Activated CD8-positive, alpha-beta memory T cell treated with anti-CD3 and anti-CD28 coated beads for 1 hour (primary cell): ENCODE measurements around the gene GEMIN7.
"Not testable (repeated sequence)": the region's sequence is repeated elsewhere in the genome, so short reads cannot be mapped to it uniquely, and the experiment has no call there.

ENCODE experiments used
- DNase-seq, 2 donors: peaks; one replicate each; pipeline ENCODE4 v3.0.0-alpha.2; 2020; ENCODE audit warnings: low read depth in 1 of 2; ENCODE audit errors: extremely low read depth in 1 of 2

The GEMIN7 gene

DNA sequence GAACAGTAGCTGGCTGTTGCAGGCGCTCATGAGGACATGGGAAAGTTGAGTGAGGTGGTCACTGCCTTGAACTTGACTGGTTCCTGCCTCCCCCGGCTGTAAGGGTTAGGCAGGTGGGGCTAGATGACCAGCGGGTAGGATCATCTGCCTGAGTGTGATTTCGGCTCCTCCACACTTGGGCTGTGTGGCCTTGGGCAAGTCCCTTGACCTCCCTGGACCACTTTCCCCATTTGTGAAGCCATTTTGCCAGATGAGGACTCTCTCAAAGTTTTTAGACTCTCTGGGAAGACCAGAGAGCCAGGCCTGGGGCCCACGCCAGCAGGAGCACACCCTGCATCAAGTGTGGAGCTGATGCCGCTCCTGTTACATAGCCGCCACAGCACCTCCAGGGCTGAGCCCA, 23.4 kb downstream of the GEMIN7 start:
- DNase-seq, result no peak

GRCh38 chr19:45103156-45103507, 24.1 kb downstream of the GEMIN7 start:
- DNase-seq, result no peak

- DNase-seq, result no peak
Observed at GRCh38 chr19:45103508-45104319, 24.7 kb downstream of the GEMIN7 start.

DNA sequence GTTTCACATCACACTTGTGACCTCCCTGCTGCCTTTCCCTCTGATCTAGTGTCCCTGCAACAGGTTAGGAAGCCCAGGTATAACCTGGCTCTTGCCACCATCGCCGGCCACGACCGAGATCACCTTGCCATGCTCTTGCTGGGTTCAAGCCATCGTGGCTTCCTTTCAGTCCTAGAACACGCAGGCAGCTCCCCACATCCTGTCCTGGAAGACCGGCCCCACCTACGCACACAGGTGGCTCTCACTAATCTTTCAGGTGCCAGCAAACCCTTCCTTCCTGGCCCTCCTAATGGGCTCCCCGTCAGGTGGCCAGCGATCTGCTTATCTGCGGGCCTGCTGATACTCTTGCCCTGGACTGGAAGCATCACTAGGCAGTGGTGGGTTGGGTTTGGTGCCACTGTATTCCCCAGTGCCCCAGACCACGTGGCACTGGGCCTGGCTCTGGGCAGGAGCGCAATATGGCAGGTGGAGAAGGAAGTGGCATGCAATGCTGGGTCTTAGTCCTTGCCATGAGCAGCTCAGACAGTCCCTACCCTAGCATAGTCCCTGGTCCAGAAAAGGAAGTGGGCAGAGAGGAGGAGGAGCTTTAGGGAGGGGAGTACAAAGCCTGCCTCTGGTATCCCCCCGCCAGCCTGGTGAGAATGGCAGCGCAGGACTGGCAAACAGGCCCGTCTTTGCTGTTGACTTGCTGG, 25.7 kb downstream of the GEMIN7 start:
- DNase-seq, result no peak

GRCh38 chr19:45106363-45106762, 27.3 kb downstream of the GEMIN7 start:
- not testable (repeated sequence) for DNase-seq

GRCh38 chr19:45107621-45108150, 28.6 kb downstream of the GEMIN7 start:
- DNase-seq, result no peak

DNA sequence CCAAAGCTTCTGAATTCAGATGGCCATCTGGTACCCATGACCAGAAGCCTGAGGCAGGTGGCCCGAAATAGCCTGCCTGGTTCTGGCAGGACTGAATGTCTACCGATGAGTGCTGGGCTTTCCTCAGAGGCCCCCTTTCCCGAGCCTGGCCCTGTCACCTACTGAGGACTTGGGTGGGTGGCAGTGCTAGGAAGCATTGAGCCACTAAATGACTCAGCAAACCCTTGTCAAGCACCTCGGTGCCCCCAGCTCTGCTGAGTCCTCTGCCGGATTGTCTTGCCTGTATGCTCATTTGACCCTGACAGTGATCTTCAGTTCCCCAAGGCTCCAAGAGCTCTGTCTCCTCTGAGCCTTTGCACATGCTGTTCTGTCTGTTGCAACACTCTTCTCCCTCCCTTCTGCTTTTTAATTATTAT, 31.8 kb downstream of the GEMIN7 start:
- DNase-seq, result no peak

GRCh38 chr19:45112111-45112827, 33.2 kb downstream of the GEMIN7 start:
- no peak for DNase-seq

- no peak for DNase-seq
Observed at GRCh38 chr19:45113628-45114027, 34.6 kb downstream of the GEMIN7 start.

DNA sequence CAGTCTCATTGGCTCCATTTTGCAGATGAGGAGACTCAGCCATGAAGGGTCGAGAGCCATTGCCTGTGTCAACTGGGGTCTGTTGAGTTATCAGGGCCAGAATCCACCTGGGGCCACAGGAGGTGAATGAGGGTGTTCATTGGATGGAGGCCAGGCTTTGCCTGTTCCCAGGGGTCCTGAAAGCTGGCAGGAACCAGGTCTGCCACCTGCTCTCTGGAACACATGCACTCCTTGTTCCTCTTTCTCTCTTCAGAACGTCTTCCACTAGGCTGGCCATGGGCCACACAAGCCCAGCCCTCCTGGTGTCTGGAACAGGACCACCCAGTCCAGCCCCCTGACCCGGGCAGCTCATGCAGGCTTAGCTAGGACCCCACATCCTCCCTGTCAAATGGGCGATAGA, 35.1 kb downstream of the GEMIN7 start:
- no peak for DNase-seq

DNA sequence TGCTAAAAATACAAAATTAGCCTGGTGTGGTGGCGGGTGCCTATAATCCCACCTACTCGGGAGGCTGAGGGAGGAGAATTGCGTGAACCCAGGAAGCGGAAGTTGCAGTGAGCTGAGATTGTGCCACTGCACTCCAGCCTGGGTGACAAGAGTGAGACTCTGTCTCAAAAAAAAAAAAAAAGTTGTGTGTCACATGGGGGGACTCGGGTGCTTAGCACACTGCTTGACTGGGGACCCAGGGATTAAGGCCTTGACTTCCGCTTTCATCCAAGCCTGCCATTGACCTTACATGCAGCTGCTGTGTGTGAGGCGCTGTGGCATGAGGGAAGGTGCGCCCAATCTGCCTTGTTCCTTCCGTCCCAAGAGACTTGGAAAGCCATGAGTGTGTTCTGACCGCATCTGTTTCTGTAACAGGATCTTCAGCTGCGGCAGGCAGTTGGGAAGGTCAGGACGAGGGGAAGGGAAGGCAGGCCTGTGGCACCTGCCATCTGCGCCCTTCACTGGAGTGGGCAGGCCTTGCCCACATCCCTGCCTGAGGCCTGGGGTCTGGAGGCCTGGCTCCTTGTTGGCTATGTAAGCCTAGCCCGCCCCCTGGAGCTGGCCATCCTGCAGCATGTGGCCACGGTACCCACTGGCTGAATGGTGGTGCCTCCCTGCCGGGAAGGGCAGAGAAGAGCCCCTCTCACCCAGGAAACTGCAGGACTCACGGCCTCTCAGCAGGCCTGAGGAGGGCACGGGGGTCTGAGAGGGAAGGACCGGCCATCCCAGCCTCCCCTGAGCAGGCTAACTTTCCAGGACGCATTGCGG, 37.0 kb downstream of the GEMIN7 start:
- DNase-seq, result no peak

DNA sequence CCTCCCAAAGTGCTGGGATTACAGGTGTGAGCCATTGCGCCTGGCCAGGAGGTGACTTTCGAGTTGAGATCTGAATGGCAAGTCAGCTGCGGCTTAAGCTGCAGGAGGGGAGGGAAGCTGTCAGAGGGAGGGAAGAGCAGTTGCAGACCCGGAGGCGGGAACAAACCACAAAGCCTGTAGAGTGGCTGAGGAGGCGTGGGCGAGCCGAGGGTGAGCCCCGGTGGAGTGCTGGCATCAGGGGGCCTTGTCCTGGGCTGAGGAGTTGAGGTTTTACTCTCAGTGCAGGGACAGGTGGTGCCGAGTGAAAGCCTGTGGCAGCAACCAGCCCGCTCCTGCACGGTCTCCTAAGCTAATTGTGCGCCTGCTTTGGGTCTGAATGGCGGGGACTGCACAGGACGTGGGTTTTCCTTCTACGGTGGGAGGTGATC, 38.1 kb downstream of the GEMIN7 start:
- DNase-seq, result no peak

DNA sequence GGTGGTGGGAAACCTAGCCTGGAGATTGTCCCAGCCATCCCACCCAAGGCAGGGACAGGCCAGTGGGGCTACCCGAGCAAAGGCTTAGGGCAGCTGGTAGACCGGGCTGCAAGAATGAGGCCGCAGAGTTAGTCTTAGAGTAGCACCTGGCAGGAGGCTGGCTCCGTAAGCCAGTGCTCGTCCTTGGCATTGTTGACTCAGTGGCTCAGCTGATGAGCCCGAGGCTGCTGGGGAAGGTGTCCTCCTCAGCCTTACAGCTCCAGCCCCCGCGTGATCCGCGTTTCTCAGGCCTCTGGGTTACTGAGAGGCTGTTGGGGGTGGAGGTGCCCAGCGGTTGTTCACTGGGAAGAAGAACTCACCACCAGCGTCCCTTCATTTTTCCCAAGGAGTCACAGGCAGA, 38.6 kb downstream of the GEMIN7 start:
- no peak for DNase-seq

- no peak for DNase-seq
Observed at GRCh38 chr19:45118106-45118505, 39.0 kb downstream of the GEMIN7 start.

DNA sequence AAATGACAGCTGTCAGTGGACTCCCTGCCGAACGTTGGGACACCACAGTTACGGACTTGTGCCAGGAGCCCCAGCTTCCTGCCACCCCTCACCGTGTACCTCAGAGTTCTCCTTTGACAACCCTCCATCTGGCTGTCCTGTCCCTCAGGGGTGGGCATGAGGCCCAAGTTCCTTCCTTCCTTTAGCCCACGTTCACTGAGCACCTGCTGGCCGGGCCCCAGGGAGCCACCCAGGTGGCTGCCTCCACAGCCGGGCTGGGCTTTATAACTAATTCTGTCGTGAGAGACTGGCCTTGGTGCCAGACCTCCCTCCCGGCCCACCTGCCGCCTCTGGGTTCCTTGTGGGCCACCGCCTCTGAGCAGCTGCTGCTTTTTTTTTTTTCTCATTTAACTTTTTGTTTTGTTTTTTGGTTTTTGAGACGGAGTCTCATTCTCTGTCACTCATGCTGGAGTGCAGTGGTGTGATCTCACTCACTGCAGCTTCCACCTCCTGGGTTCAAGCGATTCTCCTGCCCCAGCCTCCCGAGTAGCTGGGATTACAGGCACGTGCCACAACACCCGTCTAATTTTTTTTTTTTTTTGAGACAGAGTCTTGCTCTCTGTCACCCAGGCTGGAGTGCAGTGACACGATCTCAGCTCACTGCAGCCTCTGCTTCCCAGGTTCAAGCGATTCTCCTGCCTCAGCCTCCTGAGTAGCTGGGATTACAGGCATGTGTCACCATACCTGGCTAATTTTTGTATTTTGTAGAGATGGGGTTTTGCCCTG, 39.7 kb downstream of the GEMIN7 start:
- DNase-seq, result not testable (repeated sequence)

DNA sequence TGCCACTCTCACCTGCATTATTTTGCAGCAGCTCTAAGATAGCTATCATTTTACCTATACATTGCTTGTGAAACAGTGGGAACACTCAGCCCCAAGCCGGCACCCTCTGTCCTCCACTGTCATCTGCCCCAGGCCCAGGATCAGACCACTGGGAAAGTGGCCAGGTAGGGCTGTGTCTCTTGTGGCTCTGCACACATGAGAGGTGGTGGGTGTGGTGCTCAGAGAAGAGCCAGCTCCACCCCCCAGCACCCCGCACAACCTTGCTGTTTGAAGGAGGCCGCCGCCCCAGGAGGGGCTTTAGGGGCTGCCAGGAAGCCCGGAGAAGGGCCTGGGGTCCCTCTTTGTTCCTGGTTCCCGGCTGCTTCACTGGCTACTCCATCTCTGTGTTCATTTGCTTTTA, 40.5 kb downstream of the GEMIN7 start:
- DNase-seq, result no peak

- DNase-seq, result no peak
Observed at GRCh38 chr19:45121827-45122345, 42.8 kb downstream of the GEMIN7 start.

DNA sequence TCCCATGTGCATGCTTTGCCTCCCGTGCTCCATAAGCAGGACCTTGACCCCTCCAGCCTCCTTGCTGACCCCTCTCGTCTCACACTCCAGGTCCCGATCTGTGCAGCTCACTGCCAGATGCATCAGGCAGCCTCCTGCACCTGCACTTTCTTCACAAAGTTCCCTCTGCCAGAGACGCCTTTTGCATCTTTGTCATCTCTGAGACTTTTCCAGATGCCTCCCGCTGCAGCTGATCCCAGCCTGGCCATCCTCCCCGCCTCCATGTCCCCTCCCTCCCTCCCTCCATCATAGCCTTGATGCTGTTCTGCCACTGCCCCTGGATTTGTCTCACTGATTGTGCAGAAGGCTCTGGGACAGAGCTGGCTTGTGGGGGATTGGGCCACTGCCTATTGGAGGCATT, 43.8 kb downstream of the GEMIN7 start:
- DNase-seq, result no peak

DNA sequence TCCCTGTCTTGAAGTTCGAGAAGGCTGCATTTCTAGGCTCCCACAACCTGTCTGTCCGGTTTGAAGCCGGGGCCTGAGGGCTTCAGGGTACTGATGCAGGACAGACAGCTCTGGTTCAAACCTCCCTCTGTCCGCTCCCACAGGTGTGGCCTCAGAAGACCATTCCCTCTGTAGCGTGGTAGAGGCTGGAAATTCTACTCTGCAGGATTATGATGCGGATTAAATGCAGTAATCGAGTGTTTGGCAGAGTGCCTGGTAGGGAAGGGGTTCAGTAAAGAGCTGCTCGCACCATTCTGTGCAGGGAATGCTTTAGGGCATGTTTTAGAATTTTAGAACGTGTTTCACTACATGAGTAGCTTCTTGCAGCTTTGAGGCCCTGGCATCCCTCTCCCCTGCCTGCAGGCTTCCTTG, 44.4 kb downstream of the GEMIN7 start:
- DNase-seq, result no peak

- no peak for DNase-seq
Observed at GRCh38 chr19:45124021-45124420, 45.0 kb downstream of the GEMIN7 start.
